GM12878 (cell line): Measurements from ENCODE around the gene STAG1. TPM values are rescaled to one million over a fixed set of nuclear protein-coding genes. Genes with fewer than 3 reads are reported as not detected.

Experiments used
- ATAC-seq: fragments of 200-7000 bp; cut with Tn5 transposase; 3 replicates; pipeline ENCODE4 v1.9.1; 2020; ENCODE audit warnings: mild to moderate bottlenecking, moderate library complexity
- BruUV-seq: library from RNA; stranded (reverse); fragments of 400-500 nt; replicated peaks from 2 replicates; lab custom pipeline; 2021; lab: Mats Ljungman, UMichigan
- CTCF ChIA-PET: fragments of 300-600 bp; sonication (Branson Sonifier 250); formaldehyde crosslinking; extraction: SDS; loops from one replicate; lab custom pipeline; 2021; ENCODE audit warnings: inconsistent platforms; lab: Yijun Ruan, JAX
- POLR2A ChIA-PET: fragments of 350-600 bp; formaldehyde crosslinking; extraction: SDS; loops from one replicate; lab custom pipeline; 2021; ENCODE audit warnings: inconsistent platforms; lab: Charles Lee
- RAD21 ChIA-PET: fragments of 300-600 bp; sonication (Branson Sonifier 250); formaldehyde crosslinking; loops from one replicate; lab custom pipeline; 2023; ENCODE audit warnings: antibody characterized with exemption; ENCODE audit not compliant: unreplicated experiment; lab: Charles Lee
- SMC1A ChIA-PET: fragments of 300-600 bp; sonication (Branson Sonifier 250); formaldehyde crosslinking; loops from one replicate; lab custom pipeline; 2023; ENCODE audit not compliant: unreplicated experiment, uncharacterized antibody; lab: Charles Lee
- DNase-seq: peaks from one replicate; pipeline ENCODE4 v3.0.0-alpha.2; 2011; ENCODE audit warnings: low read depth, low spot score
- FAIRE-seq: peaks from 3 replicates; lab custom pipeline; 2011; peaks lifted over from hg19 to GRCh38; lab: Jason Lieb, UNC
- H2AFZ ChIP-seq: 2 replicates; pipeline ENCODE4 v1.6.0; 2011; ENCODE audit warnings: low read depth, low read length, control low read depth; ENCODE audit not compliant: control insufficient read depth
- H3K27ac ChIP-seq: 2 replicates; pipeline ENCODE4 v1.5.1; 2011; ENCODE audit warnings: control low read depth; ENCODE audit not compliant: control insufficient read depth, insufficient read depth
- H3K27me3 ChIP-seq, 2 experiments: replicated peaks in 1 of 2; 2 replicates each; pipeline versions ENCODE4 v1.6.0 to v1.6.1; 2011; ENCODE audit warnings: low read length in 1 of 2; ENCODE audit not compliant: control insufficient read depth in 2 of 2, insufficient read depth in 2 of 2
- H3K36me3 ChIP-seq, 2 experiments: 2 replicates each; pipeline ENCODE4 v1.5.1; 2011; ENCODE audit warnings: low read length in 1 of 2; ENCODE audit not compliant: control insufficient read depth in 2 of 2, insufficient read depth in 2 of 2
- H3K4me1 ChIP-seq: 2 replicates; pipeline ENCODE4 v1.6.1; 2011; ENCODE audit warnings: mild to moderate bottlenecking, low read length, moderate library complexity, mixed read lengths; ENCODE audit not compliant: control insufficient read depth, insufficient read depth
- H3K4me2 ChIP-seq: 2 replicates; pipeline ENCODE4 v1.6.0; 2011; ENCODE audit warnings: control low read depth; ENCODE audit not compliant: control insufficient read depth, insufficient read depth
- H3K4me3 ChIP-seq: fragments of 200-600 bp; sonication (generic); 2 replicates; pipeline ENCODE4 v1.5.1; 2016
- H3K79me2 ChIP-seq: 2 replicates; pipeline ENCODE4 v1.6.0; 2011; ENCODE audit warnings: low read length; ENCODE audit not compliant: control insufficient read depth, insufficient read depth
- H3K9ac ChIP-seq: 2 replicates; pipeline ENCODE4 v1.8.0; 2011; ENCODE audit warnings: low read length, control low read depth, mixed read lengths; ENCODE audit not compliant: control insufficient read depth, insufficient read depth
- H3K9me3 ChIP-seq: replicated peaks from 3 replicates; pipeline ENCODE4 v1.5.1; 2011; ENCODE audit warnings: mild to moderate bottlenecking, low read length; ENCODE audit not compliant: control insufficient read depth, insufficient read depth
- H4K20me1 ChIP-seq: 2 replicates; pipeline ENCODE4 v1.6.0; 2011; ENCODE audit not compliant: control insufficient read depth, insufficient read depth
- BHLHE40 ChIP-seq, 2 experiments: fragments of 450-650 bp in 1 of 2; IDR thresholded peaks; 2 replicates each; pipeline ENCODE4 v1.6.1; 2011 to 2017; ENCODE audit warnings: low read depth in 2 of 2, borderline replicate concordance in 1 of 2, improper control_type of control experiment in 1 of 2, low read length in 1 of 2, mild to moderate bottlenecking in 1 of 2
- DPF2 ChIP-seq: fragments of 450-650 bp; IDR thresholded peaks from 2 replicates; pipeline ENCODE4 v1.6.1; 2017; ENCODE audit warnings: mild to moderate bottlenecking
- EGR1 ChIP-seq, 2 experiments: IDR thresholded peaks; 1 replicate in 1 of 2; 2 replicates in 1 of 2; pipeline ENCODE4 v1.6.1; 2011 to 2012; ENCODE audit warnings: low read depth in 2 of 2, low read length in 2 of 2, borderline replicate concordance in 1 of 2, mild to moderate bottlenecking in 1 of 2, moderate library complexity in 1 of 2
- EP300 ChIP-seq, 2 experiments: fragments of 150-350 bp in 1 of 2; IDR thresholded peaks; 2 replicates each; pipeline ENCODE4 v1.6.1; 2011 to 2012; ENCODE audit warnings: low read depth in 2 of 2, low read length in 2 of 2, borderline replicate concordance in 1 of 2, improper control_type of control experiment in 1 of 2, inconsistent platforms in 1 of 2; ENCODE audit not compliant: control insufficient read depth in 1 of 2
- HSF1 ChIP-seq: fragments of 150-350 bp; IDR thresholded peaks from 2 replicates; pipeline ENCODE4 v1.6.1; 2014; ENCODE audit warnings: mild to moderate bottlenecking, low read depth, low read length
- POU2F2 ChIP-seq: IDR thresholded peaks from 3 replicates; pipeline ENCODE4 v1.6.1; 2011; ENCODE audit warnings: low read depth, mild to moderate bottlenecking, low read length, borderline replicate concordance
- RAD51 ChIP-seq: fragments of 450-650 bp; IDR thresholded peaks from 2 replicates; pipeline ENCODE4 v1.6.1; 2016; ENCODE audit warnings: moderate library complexity, mild to moderate bottlenecking, inconsistent platforms
- SUPT20H ChIP-seq: IDR thresholded peaks from 2 replicates; pipeline ENCODE4 v1.6.1; 2011; ENCODE audit warnings: low read depth, mild to moderate bottlenecking, low read length, moderate library complexity, borderline replicate concordance; ENCODE audit not compliant: control insufficient read depth
- USF1 ChIP-seq: IDR thresholded peaks from 2 replicates; pipeline ENCODE4 v1.6.1; 2011; ENCODE audit warnings: borderline replicate concordance, low read depth, mild to moderate bottlenecking, moderate library complexity, mixed read lengths, low read length; ENCODE audit not compliant: insufficient read depth; ENCODE audit errors: extremely low read length
- ZNF217 ChIP-seq: fragments of 450-650 bp; IDR thresholded peaks from 2 replicates; pipeline ENCODE4 v1.6.1; 2017; ENCODE audit warnings: antibody characterized with exemption, mild to moderate bottlenecking
- WGBS: methylation state at CpG from one replicate; pipeline ENCODE4 v1.1.6; 2016; ENCODE audit warnings: low lambda C conversion rate; ENCODE audit not compliant: insufficient replicate concordance, insufficient coverage; ENCODE audit errors: missing lambda C conversion rate; 5-methylcytosine and 5-hydroxymethylcytosine counted together
- in situ Hi-C: fragments of 300-500 bp; cut with MboI; formaldehyde crosslinking; loops from 9 replicates; pipeline ENCODE4 v1.14.3; 2018; ENCODE audit warnings: mixed read lengths
- intact Hi-C: fragments of 100-400 bp; cut with micrococcal nuclease; formaldehyde crosslinking; loops from one replicate; pipeline ENCODE4 v1.14.2; 2022; ENCODE audit not compliant: unreplicated experiment
- polyA plus RNA-seq, 11 experiments: library from polyadenylated mRNA; depleted of rRNA in 4 of 11; unstranded in 6 of 11; stranded (reverse) in 5 of 11; fragments of >200 nt; fragmentation: Nextera tagmentation in 4 of 11; fragmentation: Illumina TruSeq in 1 of 11; extraction: Ambion mirVana in 4 of 11; extraction: Trizol in 1 of 11; gene quantifications; 1 replicate in 1 of 11; 2 replicates in 10 of 11; pipeline versions ENCODE4 v1.2.1 to v1.2.3, GENCODE V29; 2011 to 2016; ENCODE audit warnings: inconsistent platforms in 2 of 11, missing spikeins in 2 of 11, low read depth in 1 of 11
- total RNA-seq, 4 experiments: library from RNA; depleted of rRNA in 3 of 4; stranded (reverse); fragments of >200 nt in 3 of 4; fragmentation: Illumina TruSeq in 1 of 4; extraction: Trizol in 1 of 4; gene quantifications; 2 replicates each; pipeline versions ENCODE4 v1.2.1 to v1.2.3, GENCODE V29; 2013 to 2021
- TF ChIP-seq, protein P1 (sequence below): IDR thresholded peaks from 2 replicates; pipeline ENCODE4 v1.6.1; 2011; ENCODE audit warnings: low read depth, low read length, improper control_type of control experiment, borderline replicate concordance

STAG1 gene
- total and polyA plus RNA-seq, 10 of the 15 experiments (the other 5 are each of a cell fraction or from before 2014, with no cell fraction given): 4.4 to 30.1 (median 20.2) TPM

DNA sequence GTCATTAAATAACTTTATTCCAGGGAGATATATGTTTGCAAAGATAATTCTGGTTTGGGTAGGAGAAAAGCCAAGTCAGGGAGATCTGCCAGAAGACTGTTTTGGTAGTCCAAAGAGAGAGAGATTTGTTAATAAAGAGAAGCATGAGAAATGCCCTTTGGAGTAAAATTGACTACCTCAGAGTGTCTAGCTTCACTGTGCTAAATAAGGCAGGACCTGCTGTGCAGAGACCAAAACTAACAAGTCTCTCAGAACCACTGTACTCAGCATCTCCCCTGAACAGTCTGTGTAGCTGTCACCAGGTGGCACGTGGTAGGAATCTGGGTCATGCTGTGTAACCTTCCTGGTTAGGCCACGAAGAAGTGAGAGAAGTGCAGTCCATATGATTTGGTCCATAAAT, 35.2 kb upstream of the STAG1 start:
- no peaks in the 10 kb centered on the region; a peak in 1 of 4 replicates for H3K27me3 ChIP-seq

More for the DNA sequence above, 35.2 kb upstream of the STAG1 start:
- 40% methylated on average over 2 of the region's 2 CpGs for WGBS
- intact Hi-C loops: no loop called here
- ChIA-PET CTCF (interaction anchor here (0.9 to 1.9 kb wide), 4 partner anchors 15 to 537 kb away, joined by 3 to 8 read pairs (median 6); partner anchors contain the start of genes PCCB and STAG1), RAD21 (interaction anchor here (1.0 to 2.1 kb wide), 5 partner anchors 15 to 226 kb away, joined by 3 to 10 read pairs (median 7); partner anchors contain the start of genes NCK1 and STAG1)
- BruUV-seq: no TSS peak
- Histone ChIP-seq H3K9ac (no peak overlapping the region), H2AFZ (peak overlapping the region; percentile 29), H3K4me3 (no peak overlapping the region)
- no peak for DNase-seq
- TF ChIP-seq HSF1 (no peak), BHLHE40 (IDR thresholded peaks at IDR 0.05; ENCODE audit: borderline replicate concordance in 1 of 2, low read depth in 2 of 2, low read length in 1 of 2) (peak; percentile 18 to 39; a peak in 1 of 4 replicates), EGR1 (IDR thresholded peaks at IDR 0.05; ENCODE audit: borderline replicate concordance in 1 of 2, low read depth in 2 of 2, low read length in 2 of 2) (no peak), DPF2 (no peak), EP300 (IDR thresholded peaks at IDR 0.05; ENCODE audit: borderline replicate concordance in 1 of 2, control insufficient read depth in 1 of 2, low read depth in 2 of 2, low read length in 2 of 2) (0 out of 4 replicates have a peak, but pooled peaks of 1 of the 2 experiments have one; percentile 19), ZNF217 (no peak), SUPT20H (no peak), RAD51 (peak; percentile 65; the same call in 1 of the 2 replicates), USF1 (peak; percentile 71), POU2F2 (no peak)
- TF ChIP-seq, protein P1, sequence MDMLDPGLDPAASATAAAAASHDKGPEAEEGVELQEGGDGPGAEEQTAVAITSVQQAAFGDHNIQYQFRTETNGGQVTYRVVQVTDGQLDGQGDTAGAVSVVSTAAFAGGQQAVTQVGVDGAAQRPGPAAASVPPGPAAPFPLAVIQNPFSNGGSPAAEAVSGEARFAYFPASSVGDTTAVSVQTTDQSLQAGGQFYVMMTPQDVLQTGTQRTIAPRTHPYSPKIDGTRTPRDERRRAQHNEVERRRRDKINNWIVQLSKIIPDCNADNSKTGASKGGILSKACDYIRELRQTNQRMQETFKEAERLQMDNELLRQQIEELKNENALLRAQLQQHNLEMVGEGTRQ: no peak; the same call in 1 of the 2 replicates
- TF ChIP-seq, all 136 proteins: peak for 4
- ChIA-PET POLR2A (interaction anchor here (1.1 kb wide), 1 partner anchor 18 kb away, joined by 5 read pairs; no protein-coding TSS in a partner anchor), SMC1A (interaction anchor here (0.8 to 1.6 kb wide), 7 partner anchors 15 to 227 kb away, joined by 3 to 6 read pairs (median 4); partner anchors contain the start of genes NCK1 and STAG1)
- no peaks in the 10 kb centered on the region for H3K9me3 ChIP-seq
- ATAC-seq (peak; percentile 88), FAIRE-seq (peak; percentile 49)
- H3K4me2 ChIP-seq: no peak overlapping the region
- no peaks in the 10 kb centered on the region for H3K79me2 ChIP-seq
- H3K36me3 ChIP-seq: no peaks in the 10 kb centered on the region
- no peak overlapping the region for H3K27ac ChIP-seq
- no peaks in the 10 kb centered on the region for H4K20me1 ChIP-seq
- in situ Hi-C loops: no loop called here
- H3K4me1 ChIP-seq: no peaks in the 10 kb centered on the region; the same call in 1 of the 2 replicates
